Bronchial epithelial cell (primary cell): ENCODE results near the gene SLC25A11. TPM values are rescaled to one million over a fixed set of nuclear protein-coding genes. Genes with fewer than 3 reads are reported as not detected.

Experiments
- DNase-seq: peaks from one replicate; pipeline ENCODE4 v3.0.0-alpha.2; 2010; ENCODE audit warnings: low read depth
- FAIRE-seq: peaks from 2 replicates; lab custom pipeline; 2011; peaks lifted over from hg19 to GRCh38; lab: Jason Lieb, UNC
- H3K27me3 ChIP-seq: 2 replicates; pipeline ENCODE4 v1.5.1; 2011; ENCODE audit warnings: low read length; ENCODE audit not compliant: control insufficient read depth, insufficient read depth
- H3K36me3 ChIP-seq: 2 replicates; pipeline ENCODE4 v1.5.1; 2011; ENCODE audit warnings: low read length; ENCODE audit not compliant: control insufficient read depth, insufficient read depth
- H3K4me3 ChIP-seq: 2 replicates; pipeline ENCODE4 v1.5.1; 2011; ENCODE audit warnings: mild to moderate bottlenecking, low read depth, low read length, control low read depth
- CTCF ChIP-seq: IDR thresholded peaks from 2 replicates; pipeline ENCODE4 v1.5.1; 2011; ENCODE audit warnings: mild to moderate bottlenecking, moderate library complexity, low read length, control low read depth, inconsistent platforms; ENCODE audit not compliant: insufficient read depth, severe bottlenecking
- total RNA-seq: library from RNA; depleted of rRNA; stranded (reverse); fragments of >200 nt; gene quantifications from 2 replicates; pipeline ENCODE4 v1.2.1, GENCODE V29; 2014

SLC25A11 gene
- total RNA-seq, 1 donor from 2014 or later = 51.6 TPM

DNA sequence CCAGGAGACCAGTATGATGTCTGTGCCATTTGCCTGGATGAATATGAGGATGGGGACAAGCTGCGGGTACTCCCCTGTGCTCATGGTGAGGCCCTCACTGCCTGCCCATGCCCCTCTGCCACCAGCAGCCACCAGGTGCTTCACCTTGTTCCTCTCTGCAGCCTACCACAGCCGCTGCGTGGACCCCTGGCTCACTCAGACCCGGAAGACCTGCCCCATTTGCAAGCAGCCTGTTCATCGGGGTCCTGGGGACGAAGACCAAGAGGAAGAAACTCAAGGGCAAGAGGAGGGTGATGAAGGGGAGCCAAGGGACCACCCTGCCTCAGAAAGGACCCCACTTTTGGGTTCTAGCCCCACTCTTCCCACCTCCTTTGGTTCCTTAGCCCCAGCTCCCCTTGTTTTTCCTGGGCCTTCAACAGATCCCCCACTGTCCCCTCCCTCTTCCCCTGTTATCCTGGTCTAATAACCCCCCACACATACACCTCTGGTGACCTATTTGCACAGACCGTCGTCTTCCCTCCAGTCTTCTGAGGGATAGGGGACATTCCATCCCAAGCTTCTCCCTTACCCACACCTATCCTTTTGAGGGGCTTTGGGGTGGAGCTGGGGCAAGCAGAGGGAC lies 4.8 kb upstream of the SLC25A11 start:
- FAIRE-seq (no peak), DNase-seq (no peak)
- Histone ChIP-seq H3K27me3 (no peaks in the 10 kb centered on the region), H3K36me3 (peaks cover 16% of the 10 kb centered on the region), H3K4me3 (no peak overlapping the region)
- TF ChIP-seq CTCF = no peak

DNA sequence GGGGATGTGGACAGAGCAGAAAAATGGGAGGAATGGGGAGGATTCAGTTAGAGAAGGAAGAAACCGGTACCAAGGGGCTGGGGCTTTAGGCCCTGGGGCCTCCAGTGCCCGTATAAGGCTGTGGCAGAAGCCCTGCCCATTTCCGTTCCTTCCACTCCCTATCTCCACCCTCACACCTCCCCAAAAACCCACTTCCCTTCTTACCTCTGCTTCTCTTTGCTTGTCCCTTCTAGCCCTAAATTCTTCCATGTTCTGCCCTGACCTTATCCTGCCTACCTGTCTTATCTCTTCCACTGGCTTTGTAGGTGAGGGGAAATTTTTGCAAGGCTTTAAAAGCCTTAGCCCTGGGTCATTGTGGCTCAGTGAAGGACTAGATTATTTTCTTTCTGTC lies 4.3 kb upstream of the SLC25A11 start:
- FAIRE-seq (no peak), DNase-seq (no peak)
- TF ChIP-seq CTCF = no peak
- Histone ChIP-seq H3K27me3 (no peaks in the 10 kb centered on the region), H3K4me3 (no peak overlapping the region), H3K36me3 (peaks cover 16% of the 10 kb centered on the region)

DNA sequence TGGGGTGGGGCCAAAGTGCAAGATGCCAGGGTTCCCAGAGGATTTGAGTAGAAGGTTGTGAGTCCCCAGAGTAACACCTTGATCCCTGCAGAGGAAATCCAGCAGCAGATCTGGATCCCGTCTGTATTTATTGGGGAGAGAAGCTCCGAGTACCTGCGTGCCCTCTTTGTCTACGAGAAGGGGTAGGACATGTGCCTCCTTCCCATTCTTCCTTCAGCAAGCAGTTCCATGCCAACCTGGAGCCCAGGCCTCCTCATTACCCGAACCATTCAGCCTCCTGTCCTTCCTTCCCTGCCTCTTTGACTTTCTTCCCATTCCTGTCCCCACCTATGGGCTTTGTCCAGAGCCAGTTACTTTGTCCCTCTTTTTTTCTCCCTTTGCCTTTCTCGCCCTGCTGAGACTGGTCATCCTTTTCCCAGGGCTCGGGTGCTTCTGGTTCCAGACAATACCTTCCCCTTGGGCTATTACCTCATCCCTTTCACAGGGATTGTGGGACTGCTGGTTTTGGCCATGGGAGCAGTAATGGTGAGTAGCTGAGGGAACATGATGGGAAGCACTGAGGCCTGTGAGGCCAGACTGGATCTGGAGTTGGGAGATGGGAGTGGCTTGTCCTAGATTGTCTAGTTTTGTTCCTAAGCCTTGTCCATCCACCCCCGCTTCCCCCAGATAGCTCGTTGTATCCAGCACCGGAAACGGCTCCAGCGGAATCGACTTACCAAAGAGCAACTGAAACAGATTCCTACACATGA lies 3.1 kb upstream of the SLC25A11 start:
- TF ChIP-seq CTCF = no peak
- Histone ChIP-seq H3K27me3 (no peaks in the 10 kb centered on the region), H3K4me3 (no peak overlapping the region), H3K36me3 (peaks cover 25% of the 10 kb centered on the region)
- DNase-seq (no peak), FAIRE-seq (no peak)

DNA sequence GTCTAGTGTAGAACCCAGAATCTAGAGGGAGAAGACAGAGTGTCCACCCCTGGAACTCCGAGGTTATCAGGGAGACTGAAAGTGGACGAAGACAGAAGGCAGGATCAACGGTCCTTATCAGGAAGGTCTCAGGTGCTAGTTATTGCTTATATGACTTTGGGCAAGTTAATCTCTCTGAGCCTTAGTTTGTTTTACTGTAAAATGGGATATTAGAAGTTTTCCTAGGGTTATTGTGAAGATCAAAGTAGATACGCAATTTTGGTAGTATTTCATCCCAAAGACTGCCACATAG lies 1.4 kb upstream of the SLC25A11 start:
- DNase-seq (no peak), FAIRE-seq (no peak)
- Histone ChIP-seq H3K27me3 (no peaks in the 10 kb centered on the region), H3K36me3 (peaks cover 31% of the 10 kb centered on the region), H3K4me3 (peak overlapping the region; percentile 93)
- no peak for TF ChIP-seq CTCF

DNA sequence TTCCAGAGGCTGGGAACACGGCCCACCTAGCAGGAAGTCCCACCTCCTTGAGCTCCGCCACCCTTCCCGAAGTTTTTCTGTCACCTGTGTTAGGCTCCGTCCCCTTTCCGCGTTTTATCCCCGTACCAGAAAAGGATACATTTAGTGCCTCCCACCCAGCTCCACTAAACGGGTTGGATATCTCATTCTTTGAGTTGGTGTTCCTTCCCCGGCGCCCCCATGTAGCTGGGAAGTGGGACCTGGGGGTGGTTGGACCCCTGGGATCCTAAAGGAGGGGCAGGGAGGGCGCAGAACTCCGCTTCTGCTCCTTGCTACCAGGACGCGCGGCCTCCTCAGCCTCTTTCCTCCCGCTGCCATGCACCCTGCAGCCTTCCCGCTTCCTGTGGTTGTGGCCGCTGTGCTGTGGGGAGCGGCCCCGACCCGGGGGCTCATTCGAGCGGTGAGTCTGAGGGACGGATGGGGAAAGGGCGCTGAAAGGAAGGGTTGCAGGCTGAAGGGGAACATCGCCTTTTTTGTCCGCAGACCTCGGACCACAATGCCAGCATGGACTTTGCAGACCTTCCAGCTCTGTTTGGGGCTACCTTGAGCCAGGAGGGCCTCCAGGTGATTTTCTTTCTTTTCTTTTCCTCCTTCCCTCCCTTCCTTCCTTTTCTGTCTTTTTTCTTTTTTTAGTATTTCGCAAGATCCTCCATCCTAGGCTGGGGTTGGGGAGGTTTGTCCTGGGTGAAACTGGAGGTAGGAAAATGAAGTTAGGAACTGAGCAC lies 891 bp upstream of the SLC25A11 start:
- FAIRE-seq (no peak), DNase-seq (no peak)
- no peaks in the 10 kb centered on the region for H3K27me3 ChIP-seq
- peak overlapping the region; percentile 93 for H3K4me3 ChIP-seq
- H3K36me3 ChIP-seq = peaks cover 32% of the 10 kb centered on the region
- TF ChIP-seq CTCF = no peak
